Measurements from ENCODE around the gene ZNF594. TPM values are rescaled to one million over a fixed set of nuclear protein-coding genes. Genes with fewer than 3 reads are reported as not detected.
"Not testable (repeated sequence)": the region's sequence is repeated elsewhere in the genome, so short reads cannot be mapped to it uniquely, and the experiment has no call there.

The ZNF594 gene
- total RNA-seq, 2 experiments from 2014 or later: 6.8 to 7.7 TPM

DNA sequence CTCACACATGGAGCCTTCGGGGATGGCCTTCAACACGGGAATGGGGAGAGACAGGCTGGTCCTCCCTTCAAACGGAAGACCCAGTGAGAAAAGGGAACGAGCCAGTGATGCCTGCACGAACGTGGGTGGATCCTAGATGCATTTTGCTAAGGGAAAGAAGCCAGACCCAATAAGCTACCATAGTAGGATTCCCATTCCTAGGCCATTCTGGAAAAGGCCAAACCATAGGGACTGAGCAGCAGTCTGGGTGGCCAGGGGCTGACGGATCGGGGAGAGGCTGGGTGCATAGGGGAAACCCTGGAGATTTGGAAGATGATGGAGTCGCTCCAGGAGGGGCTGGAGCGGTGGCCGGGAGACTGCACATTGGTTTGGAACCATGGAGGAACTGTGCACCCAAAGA is 57.1 kb downstream of the ZNF594 start:
- H3K27me3 Mint-ChIP-seq, H3K27ac Mint-ChIP-seq: not testable (repeated sequence)

DNA sequence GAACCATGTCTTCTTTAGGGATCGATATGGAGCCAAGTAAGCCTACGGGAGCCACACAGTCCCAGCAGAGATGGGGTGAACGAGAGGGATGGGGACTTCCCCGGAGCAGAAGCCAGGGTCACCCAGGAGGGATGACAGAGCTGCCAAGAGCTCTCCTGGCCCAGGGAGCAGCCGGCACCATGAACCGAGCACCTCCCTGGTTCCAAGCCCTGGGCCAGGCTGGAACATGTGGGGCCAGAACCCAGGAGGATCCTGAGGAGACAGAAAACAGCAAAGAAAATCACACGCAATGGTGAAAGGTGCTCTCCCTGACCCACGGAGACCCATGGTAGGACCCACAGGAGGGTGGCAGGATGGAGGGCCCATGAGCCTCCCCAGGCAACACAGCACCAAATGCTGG is 57.7 kb downstream of the ZNF594 start:
- H3K4me3 Mint-ChIP-seq, H3K27ac Mint-ChIP-seq, H3K27me3 Mint-ChIP-seq, H3K36me3 Mint-ChIP-seq, H3K9me3 Mint-ChIP-seq, DNase-seq, H3K4me1 Mint-ChIP-seq: not testable (repeated sequence)

More for the DNA sequence above, 57.1 kb downstream of the ZNF594 start:
- not testable (repeated sequence) for H3K36me3 Mint-ChIP-seq, H3K4me1 Mint-ChIP-seq, H3K9me3 Mint-ChIP-seq, DNase-seq, H3K4me3 Mint-ChIP-seq

- H3K4me3 Mint-ChIP-seq: no peak overlapping the region
- no peaks in the 10 kb centered on the region for H3K4me1 Mint-ChIP-seq
- DNase-seq: no peak
- H3K27ac Mint-ChIP-seq: no peak overlapping the region
- H3K9me3 Mint-ChIP-seq: no peaks in the 10 kb centered on the region
- H3K36me3 Mint-ChIP-seq: no peaks in the 10 kb centered on the region
- no peaks in the 10 kb centered on the region for H3K27me3 Mint-ChIP-seq
Observed at GRCh38 chr17:5133311-5133710, 58.4 kb downstream of the ZNF594 start.

- not testable (repeated sequence) for H3K9me3 Mint-ChIP-seq, DNase-seq, H3K36me3 Mint-ChIP-seq, H3K27ac Mint-ChIP-seq, H3K4me1 Mint-ChIP-seq, H3K27me3 Mint-ChIP-seq, H3K4me3 Mint-ChIP-seq
Observed at GRCh38 chr17:5132503-5133225, 59.0 kb downstream of the ZNF594 start.

- H3K27ac Mint-ChIP-seq, H3K9me3 Mint-ChIP-seq, H3K4me3 Mint-ChIP-seq, H3K27me3 Mint-ChIP-seq, DNase-seq, H3K36me3 Mint-ChIP-seq, H3K4me1 Mint-ChIP-seq: not testable (repeated sequence)
Observed at GRCh38 chr17:5131799-5132502, 59.7 kb downstream of the ZNF594 start.

GRCh38 chr17:5131146-5131715 is 60.4 kb downstream of the ZNF594 start:
- Mint-ChIP-seq H3K27ac (no peak overlapping the region), H3K27me3 (peaks cover 5% of the 10 kb centered on the region), H3K4me3 (no peak overlapping the region), H3K36me3 (no peaks in the 10 kb centered on the region), H3K9me3 (no peaks in the 10 kb centered on the region), H3K4me1 (no peaks in the 10 kb centered on the region)
- no peak for DNase-seq

GRCh38 chr17:5130687-5131086 is 61.0 kb downstream of the ZNF594 start:
- H3K27me3 Mint-ChIP-seq: peaks cover 10% of the 10 kb centered on the region
- not testable (repeated sequence) for H3K4me1 Mint-ChIP-seq, H3K9me3 Mint-ChIP-seq, DNase-seq, H3K36me3 Mint-ChIP-seq, H3K4me3 Mint-ChIP-seq, H3K27ac Mint-ChIP-seq

DNA sequence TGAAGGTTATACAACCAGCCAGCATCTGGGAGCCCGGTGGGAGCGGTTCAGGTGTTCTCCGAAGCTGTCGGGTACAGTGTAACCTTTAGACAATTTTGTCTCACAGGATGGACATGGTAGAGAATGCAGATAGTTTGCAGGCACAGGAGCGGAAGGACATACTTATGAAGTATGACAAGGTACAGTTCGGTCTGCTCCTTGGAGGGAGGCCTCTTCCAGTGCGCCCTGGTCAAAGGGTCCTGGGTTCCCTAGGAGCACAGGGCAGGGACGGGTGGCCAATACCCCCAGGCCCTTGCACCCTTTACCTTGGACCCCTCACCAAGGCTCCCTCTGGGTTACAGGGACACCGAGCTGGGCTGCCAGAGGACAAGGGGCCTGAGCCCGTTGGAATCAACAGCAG is 61.4 kb downstream of the ZNF594 start:
- H3K4me3 Mint-ChIP-seq, H3K36me3 Mint-ChIP-seq, DNase-seq, H3K4me1 Mint-ChIP-seq, H3K9me3 Mint-ChIP-seq, H3K27ac Mint-ChIP-seq: not testable (repeated sequence)
- H3K27me3 Mint-ChIP-seq: peaks cover 10% of the 10 kb centered on the region

- H3K27ac Mint-ChIP-seq, H3K4me1 Mint-ChIP-seq, H3K9me3 Mint-ChIP-seq, DNase-seq, H3K4me3 Mint-ChIP-seq, H3K36me3 Mint-ChIP-seq: not testable (repeated sequence)
- peaks cover 10% of the 10 kb centered on the region for H3K27me3 Mint-ChIP-seq
Observed at GRCh38 chr17:5129770-5130169, 61.9 kb downstream of the ZNF594 start.

Other genes with a start within 250 kb of the ZNF594 start
- gene PFN1, start 243.3 kb downstream of the ZNF594 start, total RNA-seq: 1,000 to 10,000 TPM; 1,791 to 1,802 TPM
- 10 to 100 TPM; 27.8 to 30.7 TPM for gene ENO3, start 240.7 kb downstream of the ZNF594 start, total RNA-seq
- gene SPAG7, start 224.1 kb downstream of the ZNF594 start, total RNA-seq: 10 to 100 TPM; 62.2 to 63.6 TPM
- gene CAMTA2, start 204.2 kb downstream of the ZNF594 start, total RNA-seq: 100 to 1,000 TPM; 107 to 108 TPM
- gene INCA1, start 194.3 kb downstream of the ZNF594 start, total RNA-seq: under 1 TPM; 0.29 to 0.36 TPM
- 10 to 100 TPM; 49.9 to 51.1 TPM for gene KIF1C, start 193.9 kb downstream of the ZNF594 start, total RNA-seq
- not detected for gene SLC52A1, start 156.4 kb downstream of the ZNF594 start, total RNA-seq
- 1 to 10 TPM; 2.3 to 2.4 TPM for gene ZFP3, start 113.4 kb downstream of the ZNF594 start, total RNA-seq
- gene ZNF232, start 80.0 kb downstream of the ZNF594 start, total RNA-seq: 10 to 100 TPM; 24.0 to 27.5 TPM
- gene USP6, start 75.8 kb downstream of the ZNF594 start, total RNA-seq: under 1 TPM; 0.04 to 0.10 TPM
- gene SCIMP, start 43.0 kb upstream of the ZNF594 start, total RNA-seq: not detected
- gene RABEP1, start 90.4 kb upstream of the ZNF594 start, total RNA-seq: 10 to 100 TPM; 58.4 to 61.1 TPM
- 100 to 1,000 TPM; 144 to 160 TPM for gene NUP88, start 227.8 kb upstream of the ZNF594 start, total RNA-seq
- gene RPAIN, start 228.3 kb upstream of the ZNF594 start, total RNA-seq: 10 to 100 TPM; 58.3 to 59.4 TPM
- 100 to 1,000 TPM; 586 to 607 TPM for gene C1QBP, start 247.3 kb upstream of the ZNF594 start, total RNA-seq

All from activated naive CD8-positive, alpha-beta T cell treated with anti-CD3 and anti-CD28 coated beads for 36 hours (primary cell).